Activated naive CD8-positive, alpha-beta T cell treated with anti-CD3 and anti-CD28 coated beads, Interleukin-2, amount 50 U/mL, for 24 hours (primary cell): ENCODE measurements around the gene FMN1.

Experiments
- ATAC-seq: fragments of 150-1000 bp; cut with Tn5 transposase; one replicate; pipeline ENCODE4 v1.10.0; 2021
- DNase-seq: peaks from one replicate; pipeline ENCODE4 v3.0.0; 2021
- H3K27ac Mint-ChIP-seq: one replicate; pipeline ENCODE4 v1.8.0; 2021; ENCODE audit warnings: mild to moderate bottlenecking, mixed read lengths
- H3K27me3 Mint-ChIP-seq: one replicate; pipeline ENCODE4 v1.8.0; 2021; ENCODE audit warnings: mixed read lengths
- H3K36me3 Mint-ChIP-seq: one replicate; pipeline ENCODE4 v1.8.0; 2021; ENCODE audit warnings: low read depth, mixed read lengths
- H3K4me1 Mint-ChIP-seq: one replicate; pipeline ENCODE4 v1.8.0; 2021; ENCODE audit warnings: mixed read lengths
- H3K4me3 Mint-ChIP-seq: one replicate; pipeline ENCODE4 v1.8.0; 2021; ENCODE audit warnings: mild to moderate bottlenecking, moderate library complexity, mixed read lengths
- H3K9me3 Mint-ChIP-seq: one replicate; pipeline ENCODE4 v1.8.0; 2021; ENCODE audit warnings: mixed read lengths

The FMN1 gene

DNA sequence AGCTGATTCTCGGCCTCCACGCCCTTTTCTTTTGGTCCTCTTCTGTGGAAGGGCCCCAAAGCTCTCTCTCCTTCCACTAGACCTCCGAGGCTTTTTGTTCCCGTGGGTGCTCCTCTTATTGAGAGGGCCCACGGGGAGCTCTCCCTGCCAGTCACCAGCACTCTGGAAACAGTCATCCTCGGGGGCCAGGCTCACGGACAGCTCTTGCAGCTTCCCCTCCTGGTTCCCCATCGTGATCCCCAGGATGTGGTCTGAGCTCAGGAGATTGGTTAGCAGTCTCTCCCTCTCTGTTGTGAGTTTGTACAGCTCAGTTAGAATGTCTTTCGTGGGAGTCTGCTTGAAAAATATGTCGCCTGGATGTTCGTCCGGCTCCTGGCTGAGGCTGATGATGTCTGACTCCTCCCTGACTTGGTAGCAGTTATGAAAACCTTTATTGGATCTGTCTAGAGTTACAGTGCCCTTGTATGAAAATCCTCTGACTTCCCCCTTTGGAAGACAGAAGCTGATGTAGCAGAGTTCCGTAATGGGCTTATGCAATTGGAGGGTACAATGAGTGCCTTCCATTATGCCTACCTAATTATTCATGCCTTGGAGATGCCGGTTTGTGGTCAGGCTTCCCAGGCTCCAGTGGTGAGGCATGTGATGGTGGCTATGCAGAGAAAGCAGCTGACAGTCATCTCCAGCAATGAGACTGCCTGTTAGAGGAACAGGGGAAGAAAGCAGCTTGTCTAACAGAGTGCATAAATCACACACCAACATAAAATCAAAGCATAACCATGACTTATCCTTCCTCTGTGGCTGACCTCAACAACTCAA is 40.0 kb downstream of the FMN1 start:
- Mint-ChIP-seq H3K4me1 (peaks cover 21% of the 10 kb centered on the region), H3K9me3 (no peaks in the 10 kb centered on the region), H3K36me3 (no peaks in the 10 kb centered on the region), H3K4me3 (no peak overlapping the region), H3K27me3 (no peaks in the 10 kb centered on the region), H3K27ac (no peak overlapping the region)
- DNase-seq (no peak), ATAC-seq (no peak)

DNA sequence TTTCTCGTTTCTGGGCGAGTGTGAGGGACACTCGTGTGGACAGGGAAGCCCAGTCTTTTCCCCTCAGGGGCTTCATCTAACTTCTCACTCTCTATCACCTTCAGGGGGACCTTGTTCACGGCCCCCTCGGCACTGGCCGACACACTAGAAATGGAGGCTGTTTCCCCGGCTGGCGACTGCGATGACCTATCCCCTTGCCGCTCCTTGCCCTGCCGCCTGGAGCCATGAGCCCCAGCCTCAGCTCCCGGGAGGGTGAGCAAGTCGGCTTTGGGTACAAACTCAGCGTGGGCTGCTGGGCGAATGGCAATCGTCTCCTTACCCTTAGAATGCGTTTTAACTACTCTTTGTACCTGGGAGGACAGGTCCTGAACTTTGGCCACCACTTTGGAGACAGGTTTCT is 41.0 kb downstream of the FMN1 start:
- H3K27ac Mint-ChIP-seq: no peak overlapping the region
- DNase-seq (no peak), ATAC-seq (no peak)
- H3K4me1 Mint-ChIP-seq: peaks cover 17% of the 10 kb centered on the region
- no peaks in the 10 kb centered on the region for H3K9me3 Mint-ChIP-seq
- H3K36me3 Mint-ChIP-seq: no peaks in the 10 kb centered on the region
- H3K4me3 Mint-ChIP-seq: no peak overlapping the region
- no peaks in the 10 kb centered on the region for H3K27me3 Mint-ChIP-seq

GRCh38 chr15:33152502-33153109 is 41.9 kb downstream of the FMN1 start:
- ATAC-seq (no peak), DNase-seq (no peak)
- H3K4me1 Mint-ChIP-seq: peaks cover 25% of the 10 kb centered on the region
- H3K27me3 Mint-ChIP-seq: no peaks in the 10 kb centered on the region
- H3K4me3 Mint-ChIP-seq: no peak overlapping the region
- H3K9me3 Mint-ChIP-seq: no peaks in the 10 kb centered on the region
- H3K36me3 Mint-ChIP-seq: no peaks in the 10 kb centered on the region
- no peak overlapping the region for H3K27ac Mint-ChIP-seq

GRCh38 chr15:33150971-33151370 is 43.5 kb downstream of the FMN1 start:
- no peak for ATAC-seq
- Mint-ChIP-seq H3K4me1 (peaks cover 25% of the 10 kb centered on the region), H3K4me3 (no peak overlapping the region), H3K9me3 (no peaks in the 10 kb centered on the region), H3K27ac (no peak overlapping the region), H3K36me3 (no peaks in the 10 kb centered on the region), H3K27me3 (no peaks in the 10 kb centered on the region)
- no peak for DNase-seq

GRCh38 chr15:33150431-33150941 is 44.0 kb downstream of the FMN1 start:
- Mint-ChIP-seq H3K27me3 (no peaks in the 10 kb centered on the region), H3K4me1 (peaks cover 25% of the 10 kb centered on the region), H3K9me3 (no peaks in the 10 kb centered on the region), H3K36me3 (no peaks in the 10 kb centered on the region), H3K4me3 (no peak overlapping the region), H3K27ac (no peak overlapping the region)
- ATAC-seq (no peak), DNase-seq (no peak)

DNA sequence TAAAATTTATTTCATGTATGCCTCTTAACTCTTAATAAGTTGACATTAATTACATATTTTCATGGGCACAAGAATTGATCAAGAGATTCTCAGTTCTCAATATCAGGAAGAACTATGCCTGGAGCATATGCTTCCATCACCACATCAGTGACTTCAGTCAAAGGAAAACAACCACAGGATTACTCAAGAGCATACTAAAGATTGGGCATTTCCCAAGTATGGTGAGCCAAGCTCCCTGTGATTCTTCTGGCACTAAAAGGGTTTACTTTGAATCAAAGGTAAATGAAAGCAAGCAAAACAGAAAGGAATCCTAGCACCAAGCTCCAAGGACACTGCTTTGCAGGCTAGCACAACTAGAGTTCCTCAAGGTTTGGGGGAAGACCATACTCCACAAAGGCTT is 44.6 kb downstream of the FMN1 start:
- ATAC-seq (no peak), DNase-seq (no peak)

GRCh38 chr15:33148129-33148751 is 46.3 kb downstream of the FMN1 start:
- DNase-seq (peak; percentile 11), ATAC-seq (peak; percentile 46)
- H3K27ac Mint-ChIP-seq: peak overlapping the region; percentile 8
- no peaks in the 10 kb centered on the region for H3K36me3 Mint-ChIP-seq
- H3K9me3 Mint-ChIP-seq: no peaks in the 10 kb centered on the region
- H3K4me1 Mint-ChIP-seq: peaks cover 25% of the 10 kb centered on the region
- no peaks in the 10 kb centered on the region for H3K27me3 Mint-ChIP-seq
- H3K4me3 Mint-ChIP-seq: peak overlapping the region; percentile 68

More for the DNA sequence above, 44.6 kb downstream of the FMN1 start:
- peaks cover 25% of the 10 kb centered on the region for H3K4me1 Mint-ChIP-seq
- no peaks in the 10 kb centered on the region for H3K9me3 Mint-ChIP-seq
- H3K27ac Mint-ChIP-seq: no peak overlapping the region
- H3K4me3 Mint-ChIP-seq: no peak overlapping the region
- H3K27me3 Mint-ChIP-seq: no peaks in the 10 kb centered on the region
- no peaks in the 10 kb centered on the region for H3K36me3 Mint-ChIP-seq

DNA sequence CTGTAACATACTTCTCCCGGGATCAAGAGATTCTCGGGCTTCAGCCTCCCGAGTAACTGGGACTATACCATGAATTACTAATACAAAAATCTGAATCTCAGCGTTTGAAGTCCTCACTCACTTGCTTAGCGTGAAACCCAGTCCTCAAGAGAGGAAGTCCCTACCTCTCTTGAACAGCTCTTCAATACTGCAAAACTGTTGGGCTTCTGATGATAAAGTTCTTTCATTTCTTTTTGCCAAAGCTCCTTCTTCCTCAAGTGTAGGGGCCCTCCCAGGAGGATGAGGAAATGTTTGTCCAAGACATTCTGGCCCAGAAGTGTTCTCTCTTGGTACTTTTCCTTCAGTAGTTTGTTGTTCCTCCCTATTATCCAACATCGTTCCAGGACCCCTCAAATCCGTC is 48.5 kb downstream of the FMN1 start:
- DNase-seq (no peak), ATAC-seq (no peak)
- Mint-ChIP-seq H3K4me1 (peaks cover 19% of the 10 kb centered on the region), H3K9me3 (no peaks in the 10 kb centered on the region), H3K27me3 (no peaks in the 10 kb centered on the region), H3K27ac (no peak overlapping the region), H3K36me3 (no peaks in the 10 kb centered on the region), H3K4me3 (no peak overlapping the region)

GRCh38 chr15:33145447-33145846 is 49.1 kb downstream of the FMN1 start:
- Mint-ChIP-seq H3K4me1 (peaks cover 15% of the 10 kb centered on the region), H3K36me3 (no peaks in the 10 kb centered on the region), H3K27ac (no peak overlapping the region), H3K4me3 (no peak overlapping the region), H3K9me3 (no peaks in the 10 kb centered on the region), H3K27me3 (no peaks in the 10 kb centered on the region)
- DNase-seq (no peak), ATAC-seq (no peak)

DNA sequence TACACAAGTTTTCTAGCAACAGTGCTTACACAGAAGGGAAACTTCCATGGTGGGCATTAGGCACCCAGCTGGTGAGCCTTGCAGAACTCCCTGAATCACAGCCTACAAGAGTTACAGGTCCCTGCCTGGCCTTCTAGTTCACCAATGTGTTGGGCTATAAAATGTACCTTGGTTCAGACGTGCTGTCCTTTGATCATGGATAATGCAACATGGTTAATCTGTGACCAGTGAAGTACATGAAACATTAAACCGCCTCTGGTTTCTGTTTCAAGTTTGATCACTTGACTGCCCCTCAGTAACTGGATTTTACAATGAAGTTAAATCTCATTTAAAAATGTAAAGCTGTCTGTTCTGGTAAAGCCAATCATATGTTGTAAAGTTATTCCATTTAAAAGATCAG is 51.8 kb downstream of the FMN1 start:
- H3K9me3 Mint-ChIP-seq: no peaks in the 10 kb centered on the region
- DNase-seq (no peak), ATAC-seq (no peak)
- H3K27me3 Mint-ChIP-seq: no peaks in the 10 kb centered on the region
- no peaks in the 10 kb centered on the region for H3K36me3 Mint-ChIP-seq
- H3K27ac Mint-ChIP-seq: no peak overlapping the region
- H3K4me3 Mint-ChIP-seq: no peak overlapping the region
- H3K4me1 Mint-ChIP-seq: peaks cover 1% of the 10 kb centered on the region

GRCh38 chr15:33138000-33138399 is 56.5 kb downstream of the FMN1 start:
- Mint-ChIP-seq H3K4me3 (no peak overlapping the region), H3K4me1 (no peaks in the 10 kb centered on the region), H3K9me3 (no peaks in the 10 kb centered on the region), H3K36me3 (no peaks in the 10 kb centered on the region), H3K27ac (no peak overlapping the region), H3K27me3 (no peaks in the 10 kb centered on the region)
- ATAC-seq (no peak), DNase-seq (no peak)

DNA sequence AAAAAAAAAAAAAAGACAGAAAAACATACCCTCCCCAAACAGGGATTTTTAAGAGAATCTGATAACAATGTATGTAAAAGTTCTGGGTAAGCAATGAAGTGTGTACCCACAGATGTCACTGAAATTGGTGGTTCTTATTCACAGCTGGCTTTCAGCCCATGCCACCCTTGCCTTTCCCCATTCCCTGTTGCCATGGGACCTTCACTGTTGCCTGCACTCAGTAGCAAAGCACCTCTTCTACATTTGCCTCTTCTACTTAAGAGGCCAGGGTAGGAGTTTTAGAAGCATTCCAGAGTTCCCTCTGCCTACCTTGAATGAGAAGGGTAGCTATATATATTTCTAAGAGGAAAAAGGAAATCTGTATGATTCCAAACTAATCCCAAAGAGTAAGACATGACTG is 57.4 kb downstream of the FMN1 start:
- no peaks in the 10 kb centered on the region for H3K4me1 Mint-ChIP-seq
- no peaks in the 10 kb centered on the region for H3K9me3 Mint-ChIP-seq
- DNase-seq: no peak
- H3K27me3 Mint-ChIP-seq: no peaks in the 10 kb centered on the region
- no peak overlapping the region for H3K27ac Mint-ChIP-seq
- no peak for ATAC-seq
- H3K36me3 Mint-ChIP-seq: no peaks in the 10 kb centered on the region
- H3K4me3 Mint-ChIP-seq: no peak overlapping the region

DNA sequence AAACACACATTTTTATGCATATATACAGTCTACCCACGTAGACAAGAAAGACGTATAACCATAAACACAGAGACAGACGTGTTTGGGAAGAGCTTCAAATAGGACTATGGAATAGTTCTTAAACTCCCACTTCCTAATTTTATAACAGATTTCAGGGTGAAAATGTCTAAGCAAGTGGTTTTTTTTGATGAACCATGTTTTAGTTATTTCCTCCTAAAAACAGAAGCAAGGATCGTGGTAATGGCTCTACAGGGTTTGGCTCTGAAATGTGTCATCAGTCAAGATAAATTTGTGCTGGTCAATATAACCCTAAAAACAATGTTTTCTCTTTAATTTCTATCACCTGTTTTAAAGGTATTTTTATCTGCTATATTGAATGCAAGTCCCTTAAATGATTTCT is 58.2 kb downstream of the FMN1 start:
- no peak overlapping the region for H3K4me3 Mint-ChIP-seq
- H3K27me3 Mint-ChIP-seq: no peaks in the 10 kb centered on the region
- H3K9me3 Mint-ChIP-seq: no peaks in the 10 kb centered on the region
- DNase-seq (no peak), ATAC-seq (no peak)
- no peak overlapping the region for H3K27ac Mint-ChIP-seq
- H3K36me3 Mint-ChIP-seq: no peaks in the 10 kb centered on the region
- H3K4me1 Mint-ChIP-seq: no peaks in the 10 kb centered on the region

- Mint-ChIP-seq H3K4me1 (no peaks in the 10 kb centered on the region), H3K27me3 (no peaks in the 10 kb centered on the region), H3K36me3 (no peaks in the 10 kb centered on the region), H3K4me3 (no peak overlapping the region), H3K27ac (no peak overlapping the region), H3K9me3 (no peaks in the 10 kb centered on the region)
- no peak for DNase-seq
- no peak for ATAC-seq
These were observed 59.1 kb downstream of the FMN1 start for GRCh38 chr15:33135355-33135781.
